ENCODE data around the gene LUM. TPM values are rescaled to one million over a fixed set of nuclear protein-coding genes. Genes with fewer than 3 reads are reported as not detected.

Gene LUM
- total RNA-seq (2012; rRNA removed) = 53.5 and 53.7 TPM in 2 replicates

- Histone ChIP-seq H3K9ac (ENCODE audit: low read depth, low read length) (peak within 1 kb of the TSS; percentile 67), H3K4me1 (ENCODE audit: control insufficient read depth, insufficient read depth, low read length) (peaks cover 19% of the 10 kb centered on the region), H3K4me2 (ENCODE audit: low read length) (peak within 1 kb of the TSS; percentile 64), H3K27me3 (ENCODE audit: control insufficient read depth, insufficient read depth, low read length) (no peaks in the 10 kb centered on the region), H3K4me3 (ENCODE audit: low read length) (peak within 1 kb of the TSS; percentile 51), H3K36me3 (ENCODE audit: insufficient read depth, low read length) (no peaks in the 10 kb centered on the region), H3K9me3 (replicated peaks; ENCODE audit: low read length) (no peaks in the 10 kb centered on the region)
Measured at GRCh38 chr12:91111366-91112325, at the start of gene LUM. LUM (minus strand) TSS chr12:91111494; CDS start chr12:91108979, 2,515 bp downstream.

- H3K4me1 ChIP-seq (ENCODE audit: control insufficient read depth, insufficient read depth, low read length) = no peaks in the 10 kb centered on the region
- H3K9ac ChIP-seq (ENCODE audit: low read depth, low read length) = no peak overlapping the region
- H3K4me3 ChIP-seq (ENCODE audit: low read length) = no peak overlapping the region
- no peak overlapping the region for H3K4me2 ChIP-seq (ENCODE audit: low read length)
- no peaks in the 10 kb centered on the region for H3K27me3 ChIP-seq (ENCODE audit: control insufficient read depth, insufficient read depth, low read length)
- no peaks in the 10 kb centered on the region for H3K9me3 ChIP-seq (replicated peaks; ENCODE audit: low read length)
- peaks cover 35% of the 10 kb centered on the region for H3K36me3 ChIP-seq (ENCODE audit: insufficient read depth, low read length)
Measured at GRCh38 chr12:91161009-91161408, 49.7 kb upstream of the LUM start.

GRCh38 chr12:91155990-91156389, 44.7 kb upstream of the LUM start:
- Histone ChIP-seq H3K4me2 (ENCODE audit: low read length) (no peak overlapping the region), H3K4me1 (ENCODE audit: control insufficient read depth, insufficient read depth, low read length) (no peaks in the 10 kb centered on the region), H3K4me3 (ENCODE audit: low read length) (no peak overlapping the region), H3K27me3 (ENCODE audit: control insufficient read depth, insufficient read depth, low read length) (no peaks in the 10 kb centered on the region), H3K9me3 (replicated peaks; ENCODE audit: low read length) (no peaks in the 10 kb centered on the region), H3K9ac (ENCODE audit: low read depth, low read length) (no peak overlapping the region), H3K36me3 (ENCODE audit: insufficient read depth, low read length) (peaks cover 35% of the 10 kb centered on the region)

- Histone ChIP-seq H3K27me3 (ENCODE audit: control insufficient read depth, insufficient read depth, low read length) (no peaks in the 10 kb centered on the region), H3K36me3 (ENCODE audit: insufficient read depth, low read length) (peaks cover 46% of the 10 kb centered on the region), H3K9me3 (replicated peaks; ENCODE audit: low read length) (no peaks in the 10 kb centered on the region), H3K4me1 (ENCODE audit: control insufficient read depth, insufficient read depth, low read length) (no peaks in the 10 kb centered on the region), H3K4me2 (ENCODE audit: low read length) (no peak overlapping the region), H3K9ac (ENCODE audit: low read depth, low read length) (no peak overlapping the region), H3K4me3 (ENCODE audit: low read length) (no peak overlapping the region)
Measured at GRCh38 chr12:91154131-91154530, 42.8 kb upstream of the LUM start.

GRCh38 chr12:91144053-91144452, 32.8 kb upstream of the LUM start:
- H3K4me1 ChIP-seq (ENCODE audit: control insufficient read depth, insufficient read depth, low read length) = peaks cover 41% of the 10 kb centered on the region
- peaks cover 14% of the 10 kb centered on the region for H3K36me3 ChIP-seq (ENCODE audit: insufficient read depth, low read length)
- no peak overlapping the region for H3K4me2 ChIP-seq (ENCODE audit: low read length)
- H3K9ac ChIP-seq (ENCODE audit: low read depth, low read length) = no peak overlapping the region
- H3K9me3 ChIP-seq (replicated peaks; ENCODE audit: low read length) = no peaks in the 10 kb centered on the region
- no peak overlapping the region for H3K4me3 ChIP-seq (ENCODE audit: low read length)
- no peaks in the 10 kb centered on the region for H3K27me3 ChIP-seq (ENCODE audit: control insufficient read depth, insufficient read depth, low read length)

- Histone ChIP-seq H3K9me3 (replicated peaks; ENCODE audit: low read length) (no peaks in the 10 kb centered on the region), H3K4me1 (ENCODE audit: control insufficient read depth, insufficient read depth, low read length) (peaks cover 49% of the 10 kb centered on the region), H3K9ac (ENCODE audit: low read depth, low read length) (no peak overlapping the region), H3K4me3 (ENCODE audit: low read length) (no peak overlapping the region), H3K36me3 (ENCODE audit: insufficient read depth, low read length) (peaks cover 14% of the 10 kb centered on the region), H3K27me3 (ENCODE audit: control insufficient read depth, insufficient read depth, low read length) (no peaks in the 10 kb centered on the region), H3K4me2 (ENCODE audit: low read length) (no peak overlapping the region)
Measured at GRCh38 chr12:91143206-91143605, 31.9 kb upstream of the LUM start.

GRCh38 chr12:91142221-91142631, 30.9 kb upstream of the LUM start:
- H3K36me3 ChIP-seq (ENCODE audit: insufficient read depth, low read length) = peaks cover 11% of the 10 kb centered on the region
- H3K9me3 ChIP-seq (replicated peaks; ENCODE audit: low read length) = no peaks in the 10 kb centered on the region
- no peaks in the 10 kb centered on the region for H3K27me3 ChIP-seq (ENCODE audit: control insufficient read depth, insufficient read depth, low read length)
- H3K4me3 ChIP-seq (ENCODE audit: low read length) = no peak overlapping the region
- H3K9ac ChIP-seq (ENCODE audit: low read depth, low read length) = no peak overlapping the region
- peaks cover 52% of the 10 kb centered on the region for H3K4me1 ChIP-seq (ENCODE audit: control insufficient read depth, insufficient read depth, low read length)
- no peak overlapping the region for H3K4me2 ChIP-seq (ENCODE audit: low read length)

GRCh38 chr12:91140026-91140931, 29.0 kb upstream of the LUM start:
- Histone ChIP-seq H3K27me3 (ENCODE audit: control insufficient read depth, insufficient read depth, low read length) (no peaks in the 10 kb centered on the region), H3K9ac (ENCODE audit: low read depth, low read length) (peak overlapping the region; percentile 59), H3K9me3 (replicated peaks; ENCODE audit: low read length) (no peaks in the 10 kb centered on the region), H3K4me2 (ENCODE audit: low read length) (peak overlapping the region; percentile 57), H3K4me3 (ENCODE audit: low read length) (no peak overlapping the region), H3K36me3 (ENCODE audit: insufficient read depth, low read length) (peaks cover 6% of the 10 kb centered on the region), H3K4me1 (ENCODE audit: control insufficient read depth, insufficient read depth, low read length) (peaks cover 52% of the 10 kb centered on the region)

- no peaks in the 10 kb centered on the region for H3K36me3 ChIP-seq (ENCODE audit: insufficient read depth, low read length)
- peak overlapping the region; percentile 59 for H3K9ac ChIP-seq (ENCODE audit: low read depth, low read length)
- no peak overlapping the region for H3K4me3 ChIP-seq (ENCODE audit: low read length)
- H3K4me2 ChIP-seq (ENCODE audit: low read length) = no peak overlapping the region
- no peaks in the 10 kb centered on the region for H3K27me3 ChIP-seq (ENCODE audit: control insufficient read depth, insufficient read depth, low read length)
- H3K4me1 ChIP-seq (ENCODE audit: control insufficient read depth, insufficient read depth, low read length) = peaks cover 55% of the 10 kb centered on the region
- H3K9me3 ChIP-seq (replicated peaks; ENCODE audit: low read length) = no peaks in the 10 kb centered on the region
Measured at GRCh38 chr12:91139286-91139685, 28.0 kb upstream of the LUM start.

GRCh38 chr12:91138337-91138920, 27.1 kb upstream of the LUM start:
- no peak overlapping the region for H3K9ac ChIP-seq (ENCODE audit: low read depth, low read length)
- H3K4me2 ChIP-seq (ENCODE audit: low read length) = no peak overlapping the region
- H3K4me1 ChIP-seq (ENCODE audit: control insufficient read depth, insufficient read depth, low read length) = peaks cover 59% of the 10 kb centered on the region
- H3K36me3 ChIP-seq (ENCODE audit: insufficient read depth, low read length) = no peaks in the 10 kb centered on the region
- H3K27me3 ChIP-seq (ENCODE audit: control insufficient read depth, insufficient read depth, low read length) = no peaks in the 10 kb centered on the region
- H3K4me3 ChIP-seq (ENCODE audit: low read length) = no peak overlapping the region
- H3K9me3 ChIP-seq (replicated peaks; ENCODE audit: low read length) = no peaks in the 10 kb centered on the region

GRCh38 chr12:91133871-91134270, 22.6 kb upstream of the LUM start:
- H3K27me3 ChIP-seq (ENCODE audit: control insufficient read depth, insufficient read depth, low read length) = no peaks in the 10 kb centered on the region
- no peaks in the 10 kb centered on the region for H3K36me3 ChIP-seq (ENCODE audit: insufficient read depth, low read length)
- no peaks in the 10 kb centered on the region for H3K9me3 ChIP-seq (replicated peaks; ENCODE audit: low read length)
- no peak overlapping the region for H3K4me3 ChIP-seq (ENCODE audit: low read length)
- peaks cover 28% of the 10 kb centered on the region for H3K4me1 ChIP-seq (ENCODE audit: control insufficient read depth, insufficient read depth, low read length)
- peak overlapping the region; percentile 19 for H3K9ac ChIP-seq (ENCODE audit: low read depth, low read length)
- no peak overlapping the region for H3K4me2 ChIP-seq (ENCODE audit: low read length)

Measured in skeletal muscle satellite cell (primary cell).